Naive B cell (primary cell): ENCODE measurements around the gene SPEG. TPM values are rescaled to one million over a fixed set of nuclear protein-coding genes. Genes with fewer than 3 reads are reported as not detected.

Experiments used
- ATAC-seq, 2 donors: fragments of 150-1000 bp; cut with Tn5 transposase; 2 replicates each; pipeline ENCODE4 v1.10.0; 2021; ENCODE audit warnings: low read depth in 2 of 2, mild to moderate bottlenecking in 2 of 2, moderate library complexity in 2 of 2
- DNase-seq: peaks from one replicate; pipeline ENCODE4 v3.0.0; 2022
- H3K27ac Mint-ChIP-seq, 6 donors: one replicate each; pipeline ENCODE4 v1.8.0; 2020 to 2022; ENCODE audit warnings: mild to moderate bottlenecking in 6 of 6, mixed read lengths in 6 of 6, moderate library complexity in 5 of 6, inconsistent platforms in 2 of 6
- H3K27me3 Mint-ChIP-seq, 3 donors: one replicate each; pipeline ENCODE4 v1.8.0; 2021 to 2022; ENCODE audit warnings: mixed read lengths in 3 of 3, mild to moderate bottlenecking in 1 of 3
- H3K36me3 Mint-ChIP-seq, 2 donors: one replicate each; pipeline ENCODE4 v1.8.0; 2020 to 2022; ENCODE audit warnings: mixed read lengths in 2 of 2, inconsistent platforms in 1 of 2, mild to moderate bottlenecking in 1 of 2
- H3K4me1 Mint-ChIP-seq, 3 donors: one replicate each; pipeline ENCODE4 v1.8.0; 2020 to 2022; ENCODE audit warnings: mixed read lengths in 3 of 3, inconsistent platforms in 1 of 3, mild to moderate bottlenecking in 1 of 3, moderate library complexity in 1 of 3
- H3K4me3 Mint-ChIP-seq, 8 donors: one replicate each; pipeline ENCODE4 v1.8.0; 2020 to 2022; ENCODE audit warnings: mild to moderate bottlenecking in 8 of 8, mixed read lengths in 8 of 8, moderate library complexity in 8 of 8, inconsistent platforms in 2 of 8
- H3K9me3 Mint-ChIP-seq, 7 donors: one replicate each; pipeline ENCODE4 v1.8.0; 2020 to 2022; ENCODE audit warnings: mixed read lengths in 7 of 7, mild to moderate bottlenecking in 5 of 7, inconsistent platforms in 2 of 7, moderate library complexity in 1 of 7
- polyA plus RNA-seq, 6 donors: library from polyadenylated mRNA; unstranded; fragments of 300-500 nt; fragmentation: Illumina TruSeq; gene quantifications; one replicate each; pipeline ENCODE4 v1.2.3, GENCODE V29; 2021; ENCODE audit warnings: low read depth in 6 of 6

Gene SPEG
- polyA plus RNA-seq, 6 donors from 2014 or later: 0.18 TPM; not detected in 5

DNA sequence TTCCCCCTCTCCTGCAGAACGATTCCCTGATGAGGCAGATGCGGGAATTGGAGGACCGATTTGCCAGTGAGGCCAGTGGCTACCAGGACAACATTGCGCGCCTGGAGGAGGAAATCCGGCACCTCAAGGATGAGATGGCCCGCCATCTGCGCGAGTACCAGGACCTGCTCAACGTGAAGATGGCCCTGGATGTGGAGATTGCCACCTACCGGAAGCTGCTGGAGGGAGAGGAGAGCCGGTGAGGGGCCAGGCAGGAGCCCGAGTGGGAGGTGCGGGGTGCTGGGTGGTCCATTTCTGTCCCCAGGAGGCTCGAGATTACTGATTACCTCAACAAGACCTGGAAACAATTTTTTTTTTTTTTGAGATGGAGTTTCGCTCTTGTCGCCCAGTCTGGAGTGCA, 13.3 kb upstream of the SPEG start:
- Mint-ChIP-seq H3K4me3 (no peak overlapping the region), H3K27me3 (peaks cover 34 to 83% (median 80%) of the 10 kb centered on the region in 3 donors), H3K36me3 (no peaks in the 10 kb centered on the region), H3K27ac (no peak overlapping the region), H3K4me1 (peaks cover 0 to 2% (median 0%) of the 10 kb centered on the region in 3 donors), H3K9me3 (peaks cover 0 to 2% (median 0%) of the 10 kb centered on the region in 7 donors)
- no peak for ATAC-seq
- DNase-seq: no peak

DNA sequence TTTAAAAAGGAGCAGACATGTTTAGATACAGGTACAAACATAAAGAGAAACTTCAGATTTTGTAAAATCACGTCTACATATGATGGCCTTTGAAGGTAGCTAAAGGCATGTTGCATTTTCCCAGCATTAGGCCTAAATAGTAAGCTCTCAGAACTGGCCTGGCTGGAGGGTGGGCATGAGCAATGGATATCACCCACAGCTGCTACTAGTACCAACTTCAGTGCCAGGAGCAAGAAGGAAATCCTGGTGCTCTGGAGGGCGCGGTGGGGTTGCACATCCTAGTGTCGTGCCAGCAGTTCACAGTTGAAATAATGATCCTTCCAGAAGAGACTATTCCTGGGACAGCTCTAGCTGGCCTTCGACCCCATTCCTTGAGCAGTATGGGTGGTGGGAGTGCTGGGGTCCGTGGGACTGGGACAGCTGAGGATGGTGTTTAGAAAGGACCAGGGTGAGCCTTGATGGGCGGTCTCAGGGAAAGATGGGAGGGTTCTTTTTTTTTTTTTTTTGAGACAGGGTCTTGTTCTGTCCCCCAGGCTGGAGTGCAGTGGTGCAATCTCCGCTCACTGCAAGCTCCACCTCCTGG, 11.6 kb upstream of the SPEG start:
- Mint-ChIP-seq H3K27ac (no peak overlapping the region), H3K4me3 (peak overlapping the region in 1 of 8 donors; percentile 72), H3K4me1 (peaks cover 0 to 2% (median 0%) of the 10 kb centered on the region in 3 donors), H3K9me3 (peaks cover 0 to 2% (median 0%) of the 10 kb centered on the region in 7 donors), H3K27me3 (peaks cover 31 to 85% (median 84%) of the 10 kb centered on the region in 3 donors), H3K36me3 (no peaks in the 10 kb centered on the region)
- no peak for DNase-seq
- no peak for ATAC-seq

DNA sequence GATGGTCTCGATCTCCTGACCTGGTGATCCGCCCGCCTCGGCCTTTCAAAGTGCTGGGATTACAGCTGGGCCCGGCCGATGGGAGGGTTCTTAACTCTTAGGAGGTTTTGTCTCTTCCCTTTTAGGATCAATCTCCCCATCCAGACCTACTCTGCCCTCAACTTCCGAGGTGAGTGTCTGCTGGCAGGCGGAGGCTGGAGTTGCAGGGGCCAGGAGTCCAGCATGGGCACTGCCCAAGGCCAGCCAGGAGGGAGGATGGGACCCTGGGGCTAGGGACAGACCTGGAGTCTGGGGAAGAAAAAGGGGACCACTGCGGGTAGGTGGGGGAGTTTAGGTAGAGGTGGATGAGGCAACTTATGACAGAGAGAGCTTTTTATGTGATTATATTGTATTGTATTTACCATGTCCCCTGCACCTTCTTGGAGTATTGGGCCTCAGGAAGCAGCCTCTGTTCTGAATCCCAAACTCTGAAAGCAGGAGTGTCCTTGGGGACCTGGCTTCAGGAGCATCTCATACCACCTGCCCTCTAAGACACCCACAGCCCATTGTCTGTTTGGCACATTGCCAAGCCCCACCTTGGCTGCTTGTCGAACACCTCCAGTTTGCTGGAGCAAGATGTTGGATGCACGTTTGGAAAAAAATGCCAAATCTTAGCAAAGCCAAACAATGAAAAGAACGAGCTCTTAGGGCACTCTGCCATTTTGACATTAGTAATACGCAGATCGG, 10.8 kb upstream of the SPEG start:
- H3K9me3 Mint-ChIP-seq: peaks cover 0 to 2% (median 0%) of the 10 kb centered on the region in 7 donors
- peaks cover 0 to 2% (median 0%) of the 10 kb centered on the region in 3 donors for H3K4me1 Mint-ChIP-seq
- peaks cover 32 to 90% (median 84%) of the 10 kb centered on the region in 3 donors for H3K27me3 Mint-ChIP-seq
- no peaks in the 10 kb centered on the region for H3K36me3 Mint-ChIP-seq
- no peak overlapping the region for H3K27ac Mint-ChIP-seq
- ATAC-seq: no peak
- DNase-seq: no peak
- peak overlapping the region in 1 of 8 donors; percentile 9 for H3K4me3 Mint-ChIP-seq

DNA sequence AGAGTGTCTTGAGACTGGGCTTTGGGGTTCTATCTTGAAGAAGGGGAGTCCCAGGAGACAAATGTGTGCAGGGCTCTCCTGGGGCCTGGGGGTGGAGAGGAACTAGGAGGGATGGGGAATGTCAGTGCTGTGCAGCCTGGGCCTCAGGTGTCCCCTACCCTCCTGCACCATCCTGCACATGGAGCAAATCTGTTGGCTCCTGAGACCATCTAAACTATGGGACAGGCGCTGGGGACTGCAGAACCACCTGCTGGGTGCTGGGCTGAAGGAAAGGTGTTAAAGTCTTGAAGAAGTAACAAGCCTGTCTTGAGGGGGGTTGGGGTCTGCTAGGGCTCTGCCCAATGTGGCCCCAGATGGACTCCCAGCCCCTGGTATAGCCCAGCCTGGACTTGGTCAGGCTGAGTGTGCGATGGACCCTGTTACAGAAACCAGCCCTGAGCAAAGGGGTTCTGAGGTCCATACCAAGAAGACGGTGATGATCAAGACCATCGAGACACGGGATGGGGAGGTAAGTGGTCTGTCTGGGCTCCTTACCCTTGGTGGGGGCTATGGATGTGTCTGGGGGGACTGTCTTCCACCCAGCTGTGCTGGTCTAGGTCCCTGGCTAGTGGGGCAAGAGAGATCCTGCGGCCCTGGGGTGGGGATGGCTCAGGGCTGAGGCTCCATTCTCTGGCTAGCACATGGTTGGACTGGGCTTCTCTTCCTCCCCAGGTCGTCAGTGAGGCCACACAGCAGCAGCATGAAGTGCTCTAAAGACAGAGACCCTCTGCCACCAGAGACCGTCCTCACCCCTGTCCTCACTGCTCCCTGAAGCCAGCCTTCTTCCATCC, 9.2 kb upstream of the SPEG start:
- peaks cover 0 to 1% (median 0%) of the 10 kb centered on the region in 7 donors for H3K9me3 Mint-ChIP-seq
- no peak for ATAC-seq
- H3K4me1 Mint-ChIP-seq: no peaks in the 10 kb centered on the region
- no peaks in the 10 kb centered on the region for H3K36me3 Mint-ChIP-seq
- no peak for DNase-seq
- peak overlapping the region in 1 of 8 donors; percentile 12 for H3K4me3 Mint-ChIP-seq
- H3K27ac Mint-ChIP-seq: no peak overlapping the region
- peaks cover 20 to 79% (median 67%) of the 10 kb centered on the region in 3 donors for H3K27me3 Mint-ChIP-seq

DNA sequence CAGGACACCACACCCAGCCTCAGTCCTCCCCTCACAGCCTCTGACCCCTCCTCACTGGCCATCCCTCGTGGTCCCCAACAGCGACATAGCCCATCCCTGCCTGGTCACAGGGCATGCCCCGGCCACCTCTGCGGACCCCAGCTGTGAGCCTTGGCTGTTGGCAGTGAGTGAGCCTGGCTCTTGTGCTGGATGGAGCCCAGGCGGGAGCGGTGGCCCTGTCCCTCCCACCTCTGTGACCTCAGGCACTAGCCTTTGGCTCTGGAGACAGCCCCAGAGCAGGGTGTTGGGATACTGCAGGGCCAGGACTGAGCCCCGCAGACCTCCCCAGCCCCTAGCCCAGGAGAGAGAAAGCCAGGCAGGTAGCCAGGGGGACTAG, 8.6 kb upstream of the SPEG start:
- no peak for DNase-seq
- no peak overlapping the region for H3K27ac Mint-ChIP-seq
- H3K4me3 Mint-ChIP-seq: no peak overlapping the region
- no peaks in the 10 kb centered on the region for H3K4me1 Mint-ChIP-seq
- peaks cover 20 to 73% (median 64%) of the 10 kb centered on the region in 3 donors for H3K27me3 Mint-ChIP-seq
- ATAC-seq: no peak
- peaks cover 0 to 1% (median 0%) of the 10 kb centered on the region in 7 donors for H3K9me3 Mint-ChIP-seq
- H3K36me3 Mint-ChIP-seq: no peaks in the 10 kb centered on the region

DNA sequence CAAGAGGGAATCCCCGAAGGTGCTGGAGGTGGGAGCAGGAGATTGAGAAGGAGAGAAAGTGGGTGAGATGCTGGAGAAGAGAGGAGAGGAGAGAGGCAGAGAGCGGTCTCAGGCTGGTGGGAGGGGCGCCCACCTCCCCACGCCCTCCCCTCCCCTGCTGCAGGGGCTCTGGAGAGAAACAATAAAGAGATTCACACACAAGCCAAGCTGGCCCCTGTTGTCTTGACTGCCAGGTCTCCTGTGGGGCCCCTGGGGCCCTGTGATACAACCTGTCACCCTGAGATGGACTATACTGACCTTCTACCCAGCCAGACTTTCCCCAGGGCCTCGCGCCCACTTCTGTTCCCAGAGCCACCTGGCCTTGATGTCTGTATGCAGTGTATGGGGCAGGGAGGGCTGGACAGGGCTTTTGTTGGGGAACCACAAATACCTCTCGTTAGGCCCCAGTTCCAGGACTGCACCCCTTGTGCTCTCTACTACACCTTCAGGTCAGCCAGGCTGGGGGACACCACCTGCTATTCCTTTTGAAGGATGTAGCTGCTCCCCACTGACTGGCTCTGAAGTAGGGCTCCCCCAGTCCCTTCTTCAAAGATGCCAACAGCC, 8.0 kb upstream of the SPEG start:
- Mint-ChIP-seq H3K4me3 (no peak overlapping the region), H3K4me1 (no peaks in the 10 kb centered on the region), H3K27ac (no peak overlapping the region), H3K9me3 (peaks cover 0 to 1% (median 0%) of the 10 kb centered on the region in 7 donors), H3K36me3 (no peaks in the 10 kb centered on the region), H3K27me3 (peaks cover 20 to 74% (median 64%) of the 10 kb centered on the region in 3 donors)
- no peak for DNase-seq
- ATAC-seq: no peak

DNA sequence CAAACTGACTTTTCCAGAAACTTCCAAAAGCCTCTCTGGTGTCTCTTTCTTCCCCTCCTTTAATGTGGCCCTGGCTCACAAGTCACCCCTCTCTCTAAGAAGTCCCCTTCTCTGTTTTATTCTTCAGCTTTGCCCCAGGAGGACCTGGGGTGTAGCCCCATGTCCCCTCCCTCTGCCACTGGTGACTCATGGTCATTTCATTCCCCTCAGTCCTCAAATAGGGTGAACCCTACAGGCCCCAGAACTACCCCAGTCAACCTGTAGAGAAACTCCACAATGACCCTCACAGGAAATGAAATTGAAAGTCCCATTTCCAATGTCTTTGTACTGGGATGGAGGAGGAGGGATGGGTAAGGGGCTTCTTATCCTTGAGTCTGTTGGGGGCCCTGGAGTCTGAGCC, 6.2 kb upstream of the SPEG start:
- Mint-ChIP-seq H3K27me3 (peaks cover 20 to 77% (median 67%) of the 10 kb centered on the region in 3 donors), H3K27ac (no peak overlapping the region), H3K36me3 (no peaks in the 10 kb centered on the region), H3K9me3 (peaks cover 0 to 1% (median 0%) of the 10 kb centered on the region in 7 donors), H3K4me1 (no peaks in the 10 kb centered on the region), H3K4me3 (peak overlapping the region in 1 of 8 donors; percentile 18)
- DNase-seq (no peak), ATAC-seq (no peak)

DNA sequence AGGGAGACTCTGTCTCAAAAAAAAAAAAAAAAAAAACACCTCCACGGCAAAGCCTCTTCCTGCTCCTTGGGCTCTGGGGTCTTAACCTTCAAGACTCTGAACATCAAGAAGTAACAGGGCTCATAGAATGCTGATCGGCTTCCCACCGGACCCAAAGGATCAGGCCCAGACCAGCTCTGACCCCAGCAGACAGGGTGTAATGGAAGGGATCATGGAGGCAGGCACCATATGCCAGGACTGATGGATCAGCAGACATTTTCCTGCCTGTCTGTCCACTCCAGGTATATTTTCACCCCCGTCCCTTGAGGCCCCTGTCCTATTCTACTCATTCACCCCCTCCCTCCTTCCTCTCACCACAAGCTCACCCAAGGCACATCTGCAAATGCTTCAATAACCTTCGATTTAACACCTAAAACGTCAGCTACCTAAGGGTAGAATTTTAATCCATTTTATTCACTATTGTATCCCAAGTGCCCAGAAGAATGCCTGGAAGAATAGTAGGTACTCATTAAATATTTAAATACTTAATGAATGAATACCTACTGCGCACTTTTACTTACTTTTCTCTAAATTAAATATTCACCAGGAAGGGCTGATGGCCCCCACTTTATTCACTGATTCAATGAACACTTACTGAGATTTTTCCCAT, 4.6 kb upstream of the SPEG start:
- Mint-ChIP-seq H3K4me1 (peaks cover 0 to 3% (median 0%) of the 10 kb centered on the region in 3 donors), H3K36me3 (no peaks in the 10 kb centered on the region), H3K4me3 (no peak overlapping the region), H3K27me3 (peaks cover 19 to 70% (median 60%) of the 10 kb centered on the region in 3 donors), H3K9me3 (peaks cover 0 to 2% (median 0%) of the 10 kb centered on the region in 7 donors), H3K27ac (peak overlapping the region in 1 of 6 donors; percentile 20)
- DNase-seq (no peak), ATAC-seq (no peak)

DNA sequence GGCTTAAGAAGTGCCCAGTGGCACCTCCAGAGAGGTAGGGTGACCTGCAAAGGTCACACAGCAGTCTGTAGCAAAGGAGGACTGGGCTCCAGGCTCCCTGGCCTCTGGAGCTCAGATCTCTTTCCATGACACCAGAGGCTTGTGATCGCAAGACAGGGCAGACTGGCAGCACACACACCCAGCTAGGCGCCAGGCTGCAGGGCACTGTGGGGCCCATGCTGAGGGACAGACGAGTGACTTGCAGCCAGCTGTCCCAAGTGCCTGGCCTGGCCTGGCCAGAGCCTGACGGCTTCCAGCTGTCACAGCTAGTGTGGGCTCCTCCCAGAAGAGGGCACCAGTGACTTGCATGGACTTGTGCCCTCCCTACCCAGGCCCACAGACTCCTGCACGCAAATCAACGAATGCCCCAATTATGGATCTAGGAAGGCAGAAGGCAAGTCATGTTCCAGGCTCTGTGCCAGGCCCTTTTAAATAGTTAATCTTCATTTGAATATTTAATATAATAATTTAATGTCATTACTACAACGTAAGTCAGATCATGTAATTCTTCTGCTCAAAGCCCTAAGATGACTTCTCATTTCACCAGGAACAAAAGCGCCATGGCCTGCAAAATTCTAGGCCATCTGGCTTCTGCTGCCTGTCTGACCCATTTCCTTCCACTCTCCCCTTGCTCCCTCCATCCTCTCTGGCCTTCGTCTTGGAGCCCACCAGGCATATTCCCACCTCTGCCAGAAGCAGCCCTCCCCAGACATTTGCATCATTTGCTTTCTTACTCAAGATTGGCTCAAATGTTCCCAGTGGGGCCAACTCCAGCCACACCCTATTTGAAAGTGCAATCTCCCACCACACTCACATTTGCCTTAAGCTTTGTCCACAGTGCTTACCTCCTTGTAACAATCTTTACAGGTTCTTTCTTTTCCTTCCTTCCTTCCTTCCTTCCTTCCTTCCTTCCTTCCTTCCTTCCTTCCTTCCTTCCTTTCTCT, 3.7 kb upstream of the SPEG start:
- H3K27ac Mint-ChIP-seq: peak overlapping the region in 1 of 6 donors; percentile 20
- no peak overlapping the region for H3K4me3 Mint-ChIP-seq
- no peak for ATAC-seq
- H3K9me3 Mint-ChIP-seq: peaks cover 0 to 2% (median 0%) of the 10 kb centered on the region in 7 donors
- H3K36me3 Mint-ChIP-seq: no peaks in the 10 kb centered on the region
- H3K27me3 Mint-ChIP-seq: peaks cover 24 to 62% (median 52%) of the 10 kb centered on the region in 3 donors
- DNase-seq: no peak
- peaks cover 0 to 10% (median 0%) of the 10 kb centered on the region in 3 donors for H3K4me1 Mint-ChIP-seq

DNA sequence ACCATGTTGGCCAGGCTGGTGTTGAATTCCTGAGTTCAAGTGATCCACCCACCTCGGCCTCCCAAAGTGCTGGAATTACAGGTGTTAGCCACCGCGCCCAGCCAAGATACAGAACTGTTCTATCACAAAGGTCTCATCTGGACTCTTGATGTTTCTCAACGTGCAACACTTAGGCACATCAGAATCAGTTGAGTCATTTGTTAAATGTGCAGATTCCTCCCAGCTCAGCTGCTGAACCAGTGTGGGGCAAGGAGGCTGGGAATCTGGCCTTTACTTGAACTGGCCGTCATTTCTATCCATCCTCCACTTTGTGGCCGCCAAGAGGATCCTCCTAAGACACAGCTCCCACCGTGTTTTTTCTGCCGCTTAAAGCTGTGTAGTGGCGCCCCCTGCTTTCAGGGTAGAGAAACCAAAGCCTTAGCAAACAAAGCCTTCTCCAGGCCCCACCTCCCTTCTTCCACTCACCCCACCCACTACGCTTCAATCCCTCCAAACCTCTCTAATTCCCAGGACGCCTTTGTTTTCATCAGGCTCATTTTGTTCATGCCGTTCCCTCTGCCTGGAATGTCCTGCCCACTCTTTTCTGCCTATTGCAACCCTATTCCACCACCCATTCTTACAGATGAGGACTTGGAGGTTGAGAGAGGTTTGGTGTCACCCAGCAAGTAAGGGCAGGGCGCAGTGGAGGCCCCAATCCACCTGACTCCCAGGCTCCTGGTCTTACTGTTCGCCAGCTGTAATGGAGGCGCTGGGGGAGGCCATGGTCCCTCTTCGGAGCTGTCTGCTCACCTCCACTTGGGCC, 776 bp upstream of the SPEG start:
- Mint-ChIP-seq H3K4me3 (no peak overlapping the region), H3K27me3 (peaks cover 19 to 34% (median 33%) of the 10 kb centered on the region in 3 donors), H3K4me1 (peaks cover 0 to 10% (median 0%) of the 10 kb centered on the region in 3 donors), H3K36me3 (no peaks in the 10 kb centered on the region), H3K9me3 (peaks cover 0 to 2% (median 0%) of the 10 kb centered on the region in 7 donors), H3K27ac (no peak overlapping the region)
- ATAC-seq (no peak), DNase-seq (no peak)

DNA sequence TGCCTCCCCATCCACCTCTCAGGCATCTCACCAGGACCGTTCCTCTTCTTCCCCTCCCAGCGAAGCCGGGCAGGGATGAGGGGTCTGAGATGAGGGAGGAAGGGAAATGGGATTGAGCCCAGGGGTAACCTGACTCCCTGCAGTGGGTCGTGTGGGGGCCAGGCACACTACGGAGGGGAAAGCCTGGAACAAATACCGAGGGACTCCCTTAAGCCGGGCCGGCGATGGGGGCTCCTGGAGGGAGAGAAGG, 250 bp upstream of the SPEG start:
- DNase-seq (no peak), ATAC-seq (no peak)
- H3K4me3 Mint-ChIP-seq: no peak overlapping the region
- H3K9me3 Mint-ChIP-seq: peaks cover 0 to 2% (median 0%) of the 10 kb centered on the region in 7 donors
- H3K4me1 Mint-ChIP-seq: peaks cover 0 to 10% (median 0%) of the 10 kb centered on the region in 3 donors
- H3K27ac Mint-ChIP-seq: no peak overlapping the region
- no peaks in the 10 kb centered on the region for H3K36me3 Mint-ChIP-seq
- peaks cover 19 to 34% (median 28%) of the 10 kb centered on the region in 3 donors for H3K27me3 Mint-ChIP-seq
